ENCODE results near the gene ZFHX3.

The ZFHX3 gene, protein sequence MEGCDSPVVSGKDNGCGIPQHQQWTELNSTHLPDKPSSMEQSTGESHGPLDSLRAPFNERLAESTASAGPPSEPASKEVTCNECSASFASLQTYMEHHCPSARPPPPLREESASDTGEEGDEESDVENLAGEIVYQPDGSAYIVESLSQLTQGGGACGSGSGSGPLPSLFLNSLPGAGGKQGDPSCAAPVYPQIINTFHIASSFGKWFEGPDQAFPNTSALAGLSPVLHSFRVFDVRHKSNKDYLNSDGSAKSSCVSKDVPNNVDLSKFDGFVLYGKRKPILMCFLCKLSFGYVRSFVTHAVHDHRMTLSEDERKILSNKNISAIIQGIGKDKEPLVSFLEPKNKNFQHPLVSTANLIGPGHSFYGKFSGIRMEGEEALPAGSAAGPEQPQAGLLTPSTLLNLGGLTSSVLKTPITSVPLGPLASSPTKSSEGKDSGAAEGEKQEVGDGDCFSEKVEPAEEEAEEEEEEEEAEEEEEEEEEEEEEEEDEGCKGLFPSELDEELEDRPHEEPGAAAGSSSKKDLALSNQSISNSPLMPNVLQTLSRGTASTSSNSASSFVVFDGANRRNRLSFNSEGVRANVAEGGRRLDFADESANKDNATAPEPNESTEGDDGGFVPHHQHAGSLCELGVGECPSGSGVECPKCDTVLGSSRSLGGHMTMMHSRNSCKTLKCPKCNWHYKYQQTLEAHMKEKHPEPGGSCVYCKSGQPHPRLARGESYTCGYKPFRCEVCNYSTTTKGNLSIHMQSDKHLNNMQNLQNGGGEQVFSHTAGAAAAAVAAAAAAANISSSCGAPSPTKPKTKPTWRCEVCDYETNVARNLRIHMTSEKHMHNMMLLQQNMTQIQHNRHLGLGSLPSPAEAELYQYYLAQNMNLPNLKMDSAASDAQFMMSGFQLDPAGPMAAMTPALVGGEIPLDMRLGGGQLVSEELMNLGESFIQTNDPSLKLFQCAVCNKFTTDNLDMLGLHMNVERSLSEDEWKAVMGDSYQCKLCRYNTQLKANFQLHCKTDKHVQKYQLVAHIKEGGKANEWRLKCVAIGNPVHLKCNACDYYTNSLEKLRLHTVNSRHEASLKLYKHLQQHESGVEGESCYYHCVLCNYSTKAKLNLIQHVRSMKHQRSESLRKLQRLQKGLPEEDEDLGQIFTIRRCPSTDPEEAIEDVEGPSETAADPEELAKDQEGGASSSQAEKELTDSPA (N-terminal part only)

GRCh38 chr16:73047536-73048291, at the start of gene ZFHX3:
Gene ZFHX3 (minus strand): TSS chr16:73048128. CDS start chr16:72960145, 87,983 bp downstream.
- peaks cover 26 to 99% (median 82%) of the 10 kb centered on the region in 11 experiments for H3K27me3 ChIP-seq
- H4K20me1 ChIP-seq, result peaks cover 0 to 78% (median 20%) of the 10 kb centered on the region in 11 experiments; a peak in 14 of 22 replicates
- H3K27ac ChIP-seq, result peak within 1 kb of the TSS; percentile 44 to 92 (median 71); a peak in 21 of 22 replicates
- H3K9me3 ChIP-seq (replicated peaks in 1 of 11), result no peaks in the 10 kb centered on the region
- peak within 1 kb of the TSS; percentile 64 to 95 (median 81) for H3K9ac ChIP-seq
- TF ChIP-seq Cebpa-rat (IDR thresholded peaks at IDR 0.05), result no peak
- H3K4me1 ChIP-seq, result peaks cover 14 to 93% (median 17%) of the 10 kb centered on the region in 10 experiments
- peak within 1 kb of the TSS; percentile 93 to 99 (median 98) for H3K4me2 ChIP-seq
- no peaks in the 10 kb centered on the region for H3K36me3 ChIP-seq
- peak within 1 kb of the TSS; percentile 61 to 81 (median 70) for H3K4me3 ChIP-seq

GRCh38 chr16:73096510-73096909, 48.6 kb upstream of the ZFHX3 start:
- TF ChIP-seq Cebpa-rat (IDR thresholded peaks at IDR 0.05), result no peak
- Histone ChIP-seq H3K4me1 (peaks cover 0 to 45% (median 6%) of the 10 kb centered on the region in 10 experiments; a peak in 11 of 20 replicates), H3K9me3 (replicated peaks in 1 of 11) (0 out of 22 replicates have a peak, but pooled peaks cover 0 to 11% (median 0%) of the 10 kb centered on the region in 11 experiments), H3K4me3 (no peak overlapping the region), H3K4me2 (0 out of 22 replicates have a peak overlapping the region, but pooled peaks of 1 of the 11 experiments have one; percentile 6), H3K36me3 (no peaks in the 10 kb centered on the region), H3K27ac (no peak overlapping the region), H4K20me1 (no peaks in the 10 kb centered on the region), H3K27me3 (no peaks in the 10 kb centered on the region), H3K9ac (no peak overlapping the region)

DNA sequence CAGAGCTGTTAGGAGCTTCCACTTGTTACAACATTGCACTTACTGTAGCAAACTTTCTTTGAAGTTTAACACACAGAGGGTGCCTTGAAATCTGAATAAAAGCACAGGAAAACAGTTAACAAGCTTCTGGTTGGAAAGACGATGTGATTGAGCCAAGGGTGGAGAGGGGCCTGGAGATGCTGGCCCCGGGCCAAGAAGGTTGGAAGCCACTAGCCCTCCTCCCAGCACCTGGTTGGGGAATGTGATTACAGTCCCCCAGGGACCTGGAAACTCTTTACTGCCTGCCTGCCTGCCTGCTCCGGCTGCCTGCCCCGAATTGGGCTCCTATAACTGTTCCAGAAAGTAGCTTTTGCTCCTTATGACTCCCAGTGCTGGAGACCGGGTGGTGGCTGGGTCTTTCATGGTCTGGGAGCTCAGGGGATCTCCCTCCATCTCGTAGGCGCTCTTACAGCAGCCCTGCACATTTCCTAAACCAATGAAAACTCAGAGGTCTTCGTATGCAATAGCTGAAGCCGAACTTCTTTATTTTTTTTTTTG, 48.0 kb upstream of the ZFHX3 start:
- Histone ChIP-seq H3K36me3 (no peaks in the 10 kb centered on the region), H4K20me1 (no peaks in the 10 kb centered on the region), H3K4me3 (no peak overlapping the region), H3K9me3 (replicated peaks in 1 of 11) (0 out of 22 replicates have a peak, but pooled peaks cover 0 to 11% (median 0%) of the 10 kb centered on the region in 11 experiments), H3K9ac (peak overlapping the region in 2 of 11 experiments; percentile 16 to 20; a peak in 2 of 22 replicates), H3K4me2 (peak overlapping the region in 2 of 11 experiments; percentile 6 to 30; a peak in 2 of 22 replicates), H3K27ac (no peak overlapping the region; a peak in 2 of 22 replicates), H3K4me1 (peaks cover 0 to 45% (median 6%) of the 10 kb centered on the region in 10 experiments; a peak in 11 of 20 replicates), H3K27me3 (no peaks in the 10 kb centered on the region)
- TF ChIP-seq Cebpa-rat (IDR thresholded peaks at IDR 0.05), result no peak

DNA sequence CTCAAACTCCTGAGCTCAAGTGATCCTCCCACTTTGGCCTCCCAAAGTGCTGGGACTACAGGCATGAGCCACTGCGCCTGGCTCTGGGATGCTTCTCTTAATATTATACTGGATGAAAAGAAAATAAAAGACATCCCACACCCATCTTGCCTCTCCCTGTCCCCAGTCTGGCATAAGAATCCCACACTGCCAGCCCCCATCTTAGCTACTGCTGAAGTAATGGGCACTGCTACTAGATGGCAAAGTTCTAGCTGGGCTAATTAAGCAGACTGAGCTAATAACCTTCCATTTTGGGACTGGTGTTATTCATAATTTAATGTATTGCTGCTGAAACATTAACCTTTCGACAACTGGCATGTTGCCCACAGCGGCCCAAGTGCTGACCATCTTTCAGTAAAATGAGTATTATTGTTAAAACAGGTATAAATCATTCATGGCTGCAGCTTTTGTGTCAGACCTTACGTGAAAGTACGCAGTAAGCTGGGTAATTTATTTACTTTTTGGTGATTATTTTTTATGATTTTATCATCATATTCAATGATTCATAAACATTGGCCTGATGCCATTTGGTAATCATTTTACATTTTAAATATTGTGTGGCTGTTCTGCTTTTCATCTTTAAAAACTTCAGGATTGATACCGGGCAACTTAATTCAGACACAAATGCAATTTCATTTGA, 47.4 kb upstream of the ZFHX3 start:
- no peaks in the 10 kb centered on the region for H3K27me3 ChIP-seq
- 0 out of 22 replicates have a peak overlapping the region, but pooled peaks of 1 of the 11 experiments have one; percentile 16 for H3K9ac ChIP-seq
- H3K27ac ChIP-seq, result no peak overlapping the region; a peak in 2 of 22 replicates
- no peak for TF ChIP-seq Cebpa-rat (IDR thresholded peaks at IDR 0.05)
- 0 out of 22 replicates have a peak overlapping the region, but pooled peaks of 1 of the 11 experiments have one; percentile 30 for H3K4me2 ChIP-seq
- H3K4me1 ChIP-seq, result peaks cover 0 to 45% (median 6%) of the 10 kb centered on the region in 10 experiments; a peak in 11 of 20 replicates
- H3K36me3 ChIP-seq, result no peaks in the 10 kb centered on the region
- H3K4me3 ChIP-seq, result no peak overlapping the region
- no peaks in the 10 kb centered on the region for H4K20me1 ChIP-seq
- 0 out of 22 replicates have a peak, but pooled peaks cover 0 to 11% (median 0%) of the 10 kb centered on the region in 11 experiments for H3K9me3 ChIP-seq (replicated peaks in 1 of 11)

DNA sequence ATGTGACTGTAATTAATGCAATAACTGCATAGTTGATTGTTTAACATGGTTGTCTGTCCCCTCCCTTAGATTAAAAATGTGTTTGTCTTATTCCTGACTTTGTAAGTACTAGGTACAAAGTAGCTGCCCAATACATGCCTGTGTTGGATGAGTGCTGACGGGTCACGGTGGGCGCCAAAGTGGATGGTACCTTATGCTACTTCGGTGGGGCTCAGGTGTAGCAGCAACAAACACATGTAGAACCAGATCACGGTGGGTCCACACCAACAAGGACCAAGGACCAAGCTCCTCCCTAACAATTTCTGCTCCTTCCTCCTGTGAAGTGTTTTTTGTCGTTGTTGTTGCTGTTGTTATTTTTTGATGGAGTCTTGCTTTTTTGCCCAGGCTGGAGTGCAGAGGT, 46.4 kb upstream of the ZFHX3 start:
- H3K27ac ChIP-seq, result no peak overlapping the region

DNA sequence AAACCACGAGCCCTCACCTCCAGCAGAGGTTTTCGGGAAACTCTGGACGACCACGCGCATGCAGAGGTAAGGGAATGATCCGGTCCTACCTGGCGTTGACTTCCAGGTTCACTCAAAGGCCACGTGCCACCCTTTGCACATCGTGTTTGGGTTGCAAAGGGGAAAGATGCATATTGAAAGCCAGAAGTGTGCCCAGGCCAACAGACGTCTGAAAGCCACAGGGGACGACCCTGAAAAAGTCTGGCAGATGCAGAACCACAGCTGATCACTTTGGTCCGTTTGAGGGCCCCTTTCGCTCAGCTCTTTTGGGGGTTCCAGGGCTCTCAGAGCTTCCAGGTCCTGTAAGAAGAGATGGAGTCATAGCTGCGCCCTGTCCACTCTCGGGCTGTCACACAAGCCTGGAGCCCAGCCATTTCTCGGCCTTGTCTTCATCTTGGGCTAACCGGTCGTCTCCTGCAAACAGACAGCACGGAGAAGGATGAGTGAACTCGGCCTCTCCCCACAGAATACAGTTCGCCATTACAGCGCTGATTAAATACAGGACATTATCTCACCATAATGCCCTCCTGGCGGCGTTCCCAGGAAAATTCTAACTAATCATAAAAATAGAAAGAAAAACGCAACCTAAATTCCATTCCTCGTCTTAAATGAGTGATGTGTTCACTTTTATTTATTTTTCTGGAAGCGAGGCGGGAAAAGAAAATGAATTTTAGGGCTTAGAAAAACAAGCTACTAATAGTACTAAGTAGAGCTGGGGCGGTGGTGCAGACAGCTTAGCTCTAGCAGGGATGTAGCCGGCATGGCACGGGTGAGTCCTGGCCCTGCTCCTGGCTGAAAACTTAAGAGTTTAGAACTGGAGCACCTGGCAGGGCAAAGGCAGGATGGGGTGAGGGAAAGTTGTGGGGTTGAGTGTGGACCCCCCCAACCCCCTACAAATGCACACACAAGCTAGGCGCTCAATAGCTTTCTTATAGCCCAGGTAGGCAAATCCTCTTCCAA, 45.5 kb upstream of the ZFHX3 start:
- no peaks in the 10 kb centered on the region for H3K36me3 ChIP-seq
- H3K4me3 ChIP-seq, result no peak overlapping the region
- peak overlapping the region in 1 of 11 experiments; percentile 58; a peak in 1 of 22 replicates for H3K4me2 ChIP-seq
- TF ChIP-seq Cebpa-rat (IDR thresholded peaks at IDR 0.05), result no peak
- 0 out of 22 replicates have a peak, but pooled peaks cover 0 to 11% (median 0%) of the 10 kb centered on the region in 11 experiments for H3K9me3 ChIP-seq (replicated peaks in 1 of 11)
- no peaks in the 10 kb centered on the region for H3K27me3 ChIP-seq
- no peak overlapping the region for H3K9ac ChIP-seq
- no peak overlapping the region for H3K27ac ChIP-seq
- H4K20me1 ChIP-seq, result no peaks in the 10 kb centered on the region
- peaks cover 0 to 40% (median 6%) of the 10 kb centered on the region in 10 experiments; a peak in 11 of 20 replicates for H3K4me1 ChIP-seq

More for the DNA sequence above, 46.4 kb upstream of the ZFHX3 start:
- H3K27me3 ChIP-seq, result no peaks in the 10 kb centered on the region
- H3K4me3 ChIP-seq, result no peak overlapping the region
- no peak for TF ChIP-seq Cebpa-rat (IDR thresholded peaks at IDR 0.05)
- H3K4me1 ChIP-seq, result peaks cover 0 to 40% (median 6%) of the 10 kb centered on the region in 10 experiments; a peak in 11 of 20 replicates
- H3K9me3 ChIP-seq (replicated peaks in 1 of 11), result 0 out of 22 replicates have a peak, but pooled peaks cover 0 to 11% (median 0%) of the 10 kb centered on the region in 11 experiments
- no peak overlapping the region for H3K9ac ChIP-seq
- no peaks in the 10 kb centered on the region for H3K36me3 ChIP-seq
- no peaks in the 10 kb centered on the region for H4K20me1 ChIP-seq
- no peak overlapping the region for H3K4me2 ChIP-seq

Data from BLaER1 treated with 17β-estradiol and CSF1 and Interleukin-3, amounts not matched to agents 10 nM and 100 nM (cell line).